ENCODE results near the gene ZFHX3.

DNA sequence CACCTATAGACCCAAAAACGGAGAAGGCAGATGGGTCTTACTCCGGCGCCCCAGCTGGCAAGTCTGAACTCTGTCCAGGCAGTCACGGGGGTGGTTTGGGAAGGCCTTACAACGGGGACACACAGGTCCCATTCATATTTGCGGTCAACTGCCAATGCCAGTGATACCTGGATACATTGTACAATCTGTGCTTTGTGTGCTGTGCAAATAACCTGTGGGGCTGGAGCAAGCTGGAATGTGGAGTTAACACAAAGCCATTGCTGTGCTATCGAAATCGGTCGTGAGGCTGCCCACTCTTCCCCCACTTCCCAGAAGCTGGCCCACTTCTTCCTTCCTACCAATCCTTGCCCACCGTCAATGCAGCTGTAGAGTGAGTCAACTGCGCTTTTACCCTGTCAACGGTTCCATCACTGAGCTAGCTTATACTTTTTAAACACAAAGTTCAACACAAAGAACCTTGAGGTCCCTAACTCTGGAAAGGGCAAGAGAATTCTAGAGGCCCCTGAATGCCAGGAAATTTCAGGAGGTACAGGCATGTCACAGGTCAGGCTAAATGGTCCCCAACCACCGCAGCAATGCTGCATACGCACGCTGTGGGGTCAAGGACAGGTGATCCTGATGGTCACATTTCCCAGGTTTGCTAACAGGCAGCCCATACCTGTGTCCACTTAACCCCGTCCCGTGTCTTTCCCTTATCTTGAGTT is 122.8 kb downstream of the ZFHX3 start:
- TF ChIP-seq, protein P1, sequence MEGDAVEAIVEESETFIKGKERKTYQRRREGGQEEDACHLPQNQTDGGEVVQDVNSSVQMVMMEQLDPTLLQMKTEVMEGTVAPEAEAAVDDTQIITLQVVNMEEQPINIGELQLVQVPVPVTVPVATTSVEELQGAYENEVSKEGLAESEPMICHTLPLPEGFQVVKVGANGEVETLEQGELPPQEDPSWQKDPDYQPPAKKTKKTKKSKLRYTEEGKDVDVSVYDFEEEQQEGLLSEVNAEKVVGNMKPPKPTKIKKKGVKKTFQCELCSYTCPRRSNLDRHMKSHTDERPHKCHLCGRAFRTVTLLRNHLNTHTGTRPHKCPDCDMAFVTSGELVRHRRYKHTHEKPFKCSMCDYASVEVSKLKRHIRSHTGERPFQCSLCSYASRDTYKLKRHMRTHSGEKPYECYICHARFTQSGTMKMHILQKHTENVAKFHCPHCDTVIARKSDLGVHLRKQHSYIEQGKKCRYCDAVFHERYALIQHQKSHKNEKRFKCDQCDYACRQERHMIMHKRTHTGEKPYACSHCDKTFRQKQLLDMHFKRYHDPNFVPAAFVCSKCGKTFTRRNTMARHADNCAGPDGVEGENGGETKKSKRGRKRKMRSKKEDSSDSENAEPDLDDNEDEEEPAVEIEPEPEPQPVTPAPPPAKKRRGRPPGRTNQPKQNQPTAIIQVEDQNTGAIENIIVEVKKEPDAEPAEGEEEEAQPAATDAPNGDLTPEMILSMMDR (IDR thresholded peaks at IDR 0.05) = no peak
- TF ChIP-seq POLR2A (IDR thresholded peaks at IDR 0.05) = no peak

All from uterus (tissue), 2 donors.